CD4-positive, alpha-beta T cell treated with Interleukin-12 subunit alpha and Interleukin-12 subunit beta, for 1 hour (primary cell): Measurements from ENCODE around the gene ZBTB17.
"Not testable (repeated sequence)": the region's sequence is repeated elsewhere in the genome, so short reads cannot be mapped to it uniquely, and the experiment has no call there.

Source experiments
- DNase-seq: peaks from one replicate; pipeline ENCODE4 v3.0.0-alpha.2; 2020

The ZBTB17 gene

DNA sequence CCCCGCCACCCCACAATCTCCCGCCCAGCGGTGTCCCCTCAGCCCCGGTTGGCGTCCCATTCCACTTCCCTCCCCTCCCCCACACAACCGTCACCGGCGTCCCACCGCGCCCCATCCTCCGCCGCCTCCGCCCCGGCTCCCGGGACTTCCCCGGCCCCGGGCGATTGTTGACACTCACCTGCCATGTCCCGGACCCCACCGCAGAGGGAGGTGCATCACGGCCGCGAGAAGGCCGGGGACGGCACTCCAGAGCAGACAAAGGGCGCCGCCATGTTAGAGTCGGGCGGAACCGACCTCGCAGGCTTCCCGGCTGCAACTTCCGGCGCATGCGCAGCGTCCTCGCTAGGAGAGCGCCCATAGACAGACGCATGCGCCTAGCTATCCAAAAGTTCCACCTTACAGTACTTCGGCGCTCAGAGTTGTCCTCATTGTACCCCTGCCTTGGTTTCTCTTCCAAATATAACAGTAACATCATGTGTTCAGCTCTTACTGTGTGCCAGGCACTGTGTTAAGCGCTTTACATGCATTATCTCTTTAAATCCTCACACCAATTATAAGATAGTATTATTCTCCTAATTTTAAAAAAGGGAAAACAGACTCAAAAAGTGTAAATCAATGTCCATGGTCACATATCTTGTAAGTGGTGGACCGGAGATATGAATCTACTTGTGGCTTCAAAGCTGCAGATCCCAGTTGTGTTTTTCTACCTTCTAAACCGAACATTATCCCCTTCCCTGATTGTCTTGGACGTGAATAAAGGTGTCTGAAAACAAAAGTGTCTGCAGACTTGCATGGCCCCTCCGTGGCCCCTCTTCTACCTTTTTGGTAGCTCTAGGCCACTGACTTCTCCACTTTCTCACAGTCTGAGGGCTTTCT lies at the start of gene ZBTB17:
TSS of gene ZBTB17 (minus strand) at position 297 of the 876 bp plus-strand sequence. CDS start 27,606 bp downstream, outside the sequence.
- peak; percentile 96 for DNase-seq

DNA sequence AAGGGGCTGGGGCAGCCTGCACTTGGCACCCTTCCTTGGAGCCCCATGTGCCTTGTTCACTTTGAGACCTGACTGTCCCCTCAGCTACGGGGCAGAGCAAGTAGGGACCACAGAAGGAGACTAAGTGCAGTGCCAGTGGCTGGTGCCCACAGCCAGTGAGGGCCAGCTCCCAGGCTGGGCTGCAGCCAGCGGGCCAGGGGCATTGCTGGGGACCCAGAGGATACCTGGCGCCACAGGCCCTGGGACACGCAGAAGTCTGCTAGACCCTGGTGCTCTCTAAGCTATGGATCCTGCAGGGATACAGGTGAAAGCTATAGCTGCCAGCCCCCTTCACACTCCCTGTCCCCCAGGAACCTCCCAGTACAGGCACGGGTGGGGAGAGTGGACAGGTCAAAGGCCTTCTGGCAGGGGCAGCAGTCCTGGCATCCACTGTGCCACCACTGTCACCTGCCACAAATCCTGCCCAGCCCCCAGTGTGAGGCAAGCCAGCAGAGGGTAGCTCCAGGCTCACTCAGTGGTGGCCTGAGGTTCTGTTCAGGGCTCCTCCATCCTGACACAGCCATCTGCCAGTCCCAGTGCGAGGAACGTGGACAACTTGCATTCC lies 47.3 kb upstream of the ZBTB17 start:
- DNase-seq = no peak

GRCh38 chr1:16022393-16022792 lies 46.5 kb upstream of the ZBTB17 start:
- no peak for DNase-seq

GRCh38 chr1:16021681-16022080 lies 45.8 kb upstream of the ZBTB17 start, which contains the start of gene CLCNKA:
Gene CLCNKA, plus strand, starts transcription at chr1:16022036. Its CDS starts 584 bp downstream, at chr1:16022620.
- DNase-seq = no peak

GRCh38 chr1:16020878-16021277 lies 45.0 kb upstream of the ZBTB17 start:
- DNase-seq = not testable (repeated sequence)

DNA sequence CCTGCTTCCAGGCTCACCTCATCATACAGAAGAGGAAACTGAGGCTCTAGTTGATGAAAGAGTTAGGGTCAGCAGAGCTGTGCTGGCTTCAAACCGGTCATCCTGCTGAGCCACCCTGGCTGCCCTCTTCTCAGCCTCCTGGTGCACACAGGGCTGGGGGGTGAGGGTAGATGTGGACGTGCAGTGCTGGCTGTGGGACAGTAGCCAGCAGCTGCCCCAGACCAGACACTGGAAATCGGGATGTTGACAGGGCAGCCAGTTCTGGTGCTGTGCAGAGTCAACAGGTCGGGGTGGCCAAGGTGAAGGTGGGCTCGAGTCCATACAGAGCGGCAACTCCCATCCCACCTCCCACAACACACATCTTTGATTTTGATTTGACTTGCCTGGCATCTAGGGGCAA lies 44.4 kb upstream of the ZBTB17 start:
- no peak for DNase-seq

GRCh38 chr1:16019644-16020277 lies 43.9 kb upstream of the ZBTB17 start:
- DNase-seq = no peak

DNA sequence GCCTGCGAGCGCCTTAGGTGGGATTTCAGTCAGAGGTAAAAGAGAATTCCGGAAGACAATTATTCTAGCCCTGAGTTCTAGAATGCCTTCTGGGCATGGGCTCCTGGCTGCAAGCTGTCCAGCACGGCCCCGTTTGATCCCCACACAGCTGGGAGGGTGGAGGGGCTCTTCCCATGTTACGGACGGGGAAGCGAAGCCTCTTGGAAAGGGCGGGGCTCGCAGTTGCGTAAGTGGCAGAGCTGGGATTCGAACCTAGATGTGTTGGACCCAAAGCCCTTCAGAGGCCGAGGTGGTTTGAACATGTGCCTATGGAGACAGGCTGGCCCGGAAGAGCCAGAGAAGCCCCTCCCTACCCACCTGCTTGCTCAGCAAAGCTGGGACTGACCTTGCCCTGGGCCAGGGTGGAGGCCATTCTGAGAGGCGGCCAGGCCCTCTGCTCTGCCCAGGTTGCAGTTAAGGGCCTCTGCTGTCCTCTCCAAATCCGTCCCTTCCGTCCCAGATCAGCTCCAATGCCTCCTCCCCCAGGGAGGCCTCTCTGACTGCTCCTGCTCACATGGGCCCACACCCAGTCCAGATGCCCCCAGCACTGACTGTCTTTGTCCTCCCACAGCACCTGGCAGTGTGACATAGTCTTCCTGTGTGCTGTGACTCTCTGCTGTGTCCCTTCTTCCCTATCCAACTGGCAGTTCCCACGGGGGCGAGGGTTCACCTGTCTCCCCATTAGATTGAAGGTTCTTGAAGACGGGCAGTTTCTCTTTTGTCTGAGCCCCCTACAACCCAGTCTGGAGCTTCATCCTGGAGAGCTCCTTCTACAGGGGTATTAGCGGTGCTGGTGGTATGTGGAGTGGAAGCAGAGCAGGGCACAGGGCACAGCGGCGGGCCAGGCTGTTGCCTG lies 43.1 kb upstream of the ZBTB17 start:
- DNase-seq = no peak

DNA sequence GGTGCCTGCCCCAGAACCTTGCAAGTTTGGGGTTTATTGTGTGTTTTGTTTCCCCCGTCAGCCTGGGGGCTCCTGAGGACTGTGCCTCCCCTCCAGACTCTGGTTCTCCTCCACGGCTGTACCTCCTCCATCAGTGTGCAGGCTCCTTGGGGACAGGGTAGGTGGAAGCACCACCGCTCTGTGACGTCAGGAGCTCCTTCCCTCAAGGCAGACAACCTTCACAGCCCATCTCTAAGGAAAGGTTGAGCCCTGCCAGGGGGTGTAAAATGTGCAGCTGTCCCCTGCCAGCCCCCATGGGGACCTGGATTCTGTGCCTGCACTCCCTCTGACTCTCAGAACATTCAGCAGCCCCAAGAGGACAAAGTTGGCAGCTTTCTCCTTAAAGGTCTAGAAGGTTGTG lies 42.4 kb upstream of the ZBTB17 start:
- no peak for DNase-seq

DNA sequence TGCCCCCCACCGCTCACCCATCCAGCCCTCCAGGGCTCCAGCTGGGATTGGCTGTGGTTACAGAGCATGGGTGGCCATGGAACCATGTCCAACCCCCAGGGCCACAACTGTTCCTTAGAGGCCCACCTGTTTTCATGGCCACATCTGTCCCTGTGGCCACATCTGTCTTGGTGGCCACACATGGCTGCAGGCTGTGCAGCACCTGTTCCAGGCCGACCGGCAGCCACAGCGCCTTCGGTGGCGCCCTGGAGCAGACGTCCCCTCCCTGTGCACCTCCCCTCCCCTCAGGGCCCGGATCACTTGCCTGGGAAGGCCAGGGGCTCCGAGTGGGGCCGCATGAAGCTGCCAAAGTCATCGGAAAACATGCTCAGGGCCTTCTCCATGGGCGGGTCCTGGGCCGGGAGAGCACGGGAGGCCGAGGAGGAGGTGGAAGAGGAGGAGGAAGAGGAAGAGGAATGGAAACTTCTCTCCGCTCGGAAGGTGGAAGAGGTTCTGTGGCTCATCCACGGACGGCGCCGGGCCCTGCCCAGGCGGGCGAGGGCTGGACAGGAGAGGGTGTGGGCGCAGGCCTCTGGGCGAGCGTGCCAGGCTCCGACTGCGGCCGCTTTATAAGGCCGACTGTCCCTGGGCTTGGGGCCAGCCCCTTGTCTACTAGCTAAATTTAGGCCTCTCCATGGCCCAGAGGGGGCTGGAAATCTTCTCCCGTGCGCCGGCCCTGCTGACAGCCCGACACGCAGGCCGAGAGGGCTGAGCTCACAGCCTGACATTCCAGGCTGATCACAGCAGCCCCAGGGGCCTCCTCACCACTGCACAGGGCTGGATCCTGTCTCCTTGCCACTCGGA lies 41.8 kb upstream of the ZBTB17 start, which contains the start of gene HSPB7:
TSS of gene HSPB7 (minus strand) at position 583 of the 843 bp plus-strand sequence. CDS start at position 503, 80 bp downstream.
- no peak for DNase-seq

DNA sequence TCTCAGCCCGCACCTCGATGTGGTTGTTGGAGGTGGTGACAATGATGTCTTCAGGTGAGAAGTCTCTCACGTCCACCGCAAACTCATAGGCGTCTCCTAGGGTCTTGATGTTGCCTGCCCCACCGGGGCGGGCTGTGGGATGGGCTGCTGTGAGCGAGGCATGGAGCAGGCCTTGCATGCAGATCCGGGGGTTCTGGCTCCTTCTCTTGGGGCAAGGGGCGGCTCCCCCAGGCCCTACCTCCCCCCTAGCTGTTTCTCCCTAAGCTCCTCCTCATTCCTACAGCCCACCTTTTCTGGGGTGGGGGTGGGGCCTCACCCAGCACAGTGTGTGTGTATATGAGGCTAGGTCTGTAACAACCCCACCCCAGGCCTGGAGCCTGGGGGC lies 41.2 kb upstream of the ZBTB17 start:
- no peak for DNase-seq

DNA sequence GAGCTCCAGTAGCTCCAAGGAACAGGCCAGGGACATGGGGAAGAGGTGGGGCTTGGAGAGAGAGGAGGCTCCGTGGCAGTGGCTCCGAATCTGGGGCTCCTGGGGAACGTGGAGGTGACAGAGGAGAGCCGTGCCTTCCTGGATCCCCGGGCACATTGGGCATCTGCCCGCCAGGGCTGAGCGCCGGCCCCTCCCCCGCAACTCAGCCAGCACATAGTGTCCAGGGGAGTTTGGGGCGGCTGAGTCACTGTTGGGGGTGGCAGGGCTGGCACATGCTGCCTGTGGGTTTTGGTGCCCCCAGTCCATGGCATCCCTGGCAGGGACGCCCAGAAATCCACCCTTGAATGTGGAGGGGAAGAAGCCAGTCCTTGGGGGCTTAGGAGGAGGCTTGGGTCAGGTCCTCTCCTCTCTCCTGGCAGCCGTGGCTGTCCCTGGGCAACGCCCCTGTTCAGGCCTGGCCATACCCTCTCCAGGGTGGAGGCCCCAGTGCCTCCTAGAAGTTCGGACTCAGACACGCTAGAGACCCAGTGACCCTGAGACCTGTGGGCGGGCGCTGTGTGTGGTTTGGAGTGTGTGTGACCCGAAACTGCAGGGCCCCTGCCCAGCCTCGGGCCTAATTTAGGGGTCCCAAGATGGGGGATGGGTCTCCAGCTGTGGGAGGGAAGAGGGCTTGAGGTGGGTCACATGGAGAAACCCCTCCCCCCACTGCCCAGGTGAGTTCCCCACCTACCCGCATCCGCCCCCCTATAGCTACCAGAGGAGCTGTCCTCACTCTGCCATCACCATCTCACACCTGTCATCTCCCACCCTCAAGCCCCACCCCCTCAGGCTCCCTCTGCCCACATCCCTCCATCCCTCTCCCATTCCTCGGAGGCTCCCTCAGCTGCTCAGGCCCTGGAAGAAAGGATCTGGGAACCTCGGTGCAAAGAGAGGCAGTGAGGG lies 40.3 kb upstream of the ZBTB17 start:
- DNase-seq = no peak

DNA sequence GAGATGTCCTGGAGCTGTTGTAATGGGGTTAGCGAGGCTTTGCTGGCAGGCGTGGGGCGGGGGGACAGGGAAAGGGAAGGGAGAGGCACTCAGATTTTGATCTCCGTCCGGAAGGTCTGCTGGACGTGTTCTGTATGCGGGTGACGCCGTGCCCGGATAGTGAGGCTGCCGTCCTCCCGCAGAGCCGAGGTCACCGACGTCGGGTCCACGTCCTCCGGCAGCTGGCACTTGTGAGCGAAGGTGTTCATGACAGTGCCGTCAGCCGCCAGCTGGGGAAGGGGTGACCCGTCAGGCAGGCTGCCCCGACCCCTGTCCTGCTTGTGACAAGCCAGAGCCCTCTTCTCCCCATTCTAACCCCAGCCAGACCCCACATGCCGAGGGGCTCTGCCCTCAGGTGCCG lies 39.6 kb upstream of the ZBTB17 start:
- DNase-seq = no peak

- no peak for DNase-seq
These were observed 38.9 kb upstream of the ZBTB17 start for GRCh38 chr1:16014509-16015482.

GRCh38 chr1:16013908-16014258 lies 38.0 kb upstream of the ZBTB17 start:
- no peak for DNase-seq

- DNase-seq = peak; percentile 24
These were observed 37.5 kb upstream of the ZBTB17 start for GRCh38 chr1:16013220-16013907.

DNA sequence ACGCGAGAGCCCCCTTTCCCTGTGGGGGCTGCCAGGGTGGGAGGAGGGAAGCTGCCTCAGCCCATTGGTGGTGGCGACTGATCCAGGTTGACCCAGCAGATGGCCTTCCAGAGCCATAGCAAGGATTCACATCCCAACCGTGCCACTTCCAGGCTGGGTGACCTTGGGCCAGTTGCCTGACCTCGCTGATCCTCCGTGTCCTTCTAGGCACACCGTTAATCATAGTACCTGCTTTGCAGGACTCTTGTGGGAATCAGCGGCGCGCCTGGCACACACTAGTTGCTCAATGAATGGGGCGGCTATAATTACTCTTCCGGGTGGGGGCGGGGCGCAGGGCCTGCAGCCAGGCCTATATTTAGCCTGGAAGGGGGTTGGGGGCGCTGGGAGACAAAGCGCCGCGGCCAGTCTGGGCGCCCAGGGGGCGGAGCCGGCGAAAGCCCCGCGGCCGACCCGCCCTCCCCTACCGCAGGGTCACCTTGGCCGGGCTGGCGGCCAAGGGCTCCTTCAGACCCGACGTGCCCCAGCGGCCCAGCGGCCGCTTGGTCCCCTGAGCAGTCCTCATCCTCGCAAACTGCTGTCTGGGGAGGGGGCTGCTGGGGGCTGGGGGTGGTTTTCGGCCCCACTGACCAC lies 36.8 kb upstream of the ZBTB17 start:
- DNase-seq = no peak

DNA sequence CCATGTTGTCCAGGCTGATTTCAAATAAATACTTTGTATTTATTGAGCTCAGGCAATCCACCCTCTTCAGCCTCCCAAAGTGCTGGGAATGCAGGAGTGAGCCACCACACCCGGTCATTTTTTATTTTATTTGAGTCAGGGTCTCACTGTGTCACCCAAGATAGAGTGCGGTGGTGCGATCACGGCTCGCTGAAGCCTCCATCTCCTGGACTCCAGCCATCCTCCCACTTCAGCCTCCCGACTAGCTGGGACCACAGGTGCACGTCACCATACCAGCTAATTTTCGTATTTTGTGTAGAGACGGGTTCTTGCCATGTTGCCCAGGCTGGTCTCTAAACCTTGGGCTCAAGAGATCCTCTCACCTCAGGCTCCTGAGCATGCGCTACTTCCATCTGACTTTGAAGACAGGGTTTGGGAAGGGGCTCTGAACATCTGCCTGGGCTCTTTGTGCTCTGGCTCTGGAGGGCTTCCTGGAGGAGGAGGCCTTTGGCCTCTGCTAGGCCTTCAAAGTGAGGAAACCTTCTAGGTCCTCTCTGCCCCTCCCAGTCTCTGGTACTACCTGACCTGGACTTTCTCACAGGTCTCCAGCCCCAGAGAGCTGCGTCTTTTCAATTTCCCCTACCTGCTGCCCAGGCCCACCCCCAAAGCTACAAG lies 36.2 kb upstream of the ZBTB17 start:
- DNase-seq = no peak
